Stimulated activated naive CD8-positive, alpha-beta T cell treated with anti-CD3 and anti-CD28 coated beads, Interleukin-15, Interleukin-2, amounts not matched to agents 100 U/mL and 50 U/mL, for 24 hours (primary cell): ENCODE measurements around the gene SERPINB5.

Experiments
- ATAC-seq: fragments of 150-1000 bp; cut with Tn5 transposase; one replicate; pipeline ENCODE4 v1.10.0; 2021
- DNase-seq: peaks from one replicate; pipeline ENCODE4 v3.0.0; 2021

The SERPINB5 gene

GRCh38 chr18:63527251-63527650 is 50.5 kb downstream of the SERPINB5 start:
- ATAC-seq (no peak), DNase-seq (no peak)

GRCh38 chr18:63528863-63529492 is 52.2 kb downstream of the SERPINB5 start:
- ATAC-seq, result no peak
- no peak for DNase-seq

GRCh38 chr18:63532471-63532870 is 55.7 kb downstream of the SERPINB5 start:
- ATAC-seq (no peak), DNase-seq (no peak)

DNA sequence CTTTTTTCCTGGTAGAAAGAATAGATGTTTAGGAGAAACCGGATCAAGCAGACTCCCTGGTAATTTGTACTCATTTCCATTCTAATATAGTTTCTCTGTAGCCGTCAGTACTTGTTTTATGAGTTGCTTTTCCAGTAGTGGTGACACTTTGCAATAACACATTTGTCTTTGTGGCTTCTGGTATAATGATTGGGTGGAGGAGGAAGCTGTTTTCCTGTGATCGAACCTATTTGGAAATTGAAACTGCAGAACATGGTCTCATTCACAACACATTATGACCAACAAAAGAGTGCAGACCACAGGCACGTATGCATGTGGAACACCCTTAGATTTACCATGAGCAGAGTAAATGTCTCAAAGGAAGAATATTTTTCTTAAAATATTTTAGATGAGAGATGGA is 57.9 kb downstream of the SERPINB5 start:
- ATAC-seq (no peak), DNase-seq (no peak)

- DNase-seq (no peak), ATAC-seq (no peak)
Measured at GRCh38 chr18:63539904-63540510, 63.2 kb downstream of the SERPINB5 start.

DNA sequence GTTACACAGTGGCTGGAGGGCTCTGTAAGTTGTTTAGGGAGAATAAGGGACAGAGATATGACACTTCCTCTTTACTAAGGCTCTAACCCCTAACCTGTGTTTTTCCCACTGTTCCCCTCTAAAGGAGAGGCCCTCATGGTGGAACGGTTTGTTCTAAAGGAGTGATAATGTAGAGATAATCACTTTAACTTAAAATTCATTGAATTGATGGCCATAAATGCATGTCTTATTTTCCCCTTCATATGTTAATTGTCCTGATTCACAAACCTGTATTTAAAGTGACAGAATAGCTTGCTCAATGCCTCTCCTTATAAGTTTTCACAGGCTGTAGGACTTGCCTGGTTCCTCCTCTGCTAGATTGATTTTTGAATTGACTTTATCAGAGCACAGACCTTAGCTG is 65.3 kb downstream of the SERPINB5 start, which contains the start of gene SERPINB12:
Gene SERPINB12 (plus strand): TSS at position 301 of the 400 bp plus-strand sequence. CDS start 13,791 bp downstream, outside the sequence.
- no peak for ATAC-seq

DNA sequence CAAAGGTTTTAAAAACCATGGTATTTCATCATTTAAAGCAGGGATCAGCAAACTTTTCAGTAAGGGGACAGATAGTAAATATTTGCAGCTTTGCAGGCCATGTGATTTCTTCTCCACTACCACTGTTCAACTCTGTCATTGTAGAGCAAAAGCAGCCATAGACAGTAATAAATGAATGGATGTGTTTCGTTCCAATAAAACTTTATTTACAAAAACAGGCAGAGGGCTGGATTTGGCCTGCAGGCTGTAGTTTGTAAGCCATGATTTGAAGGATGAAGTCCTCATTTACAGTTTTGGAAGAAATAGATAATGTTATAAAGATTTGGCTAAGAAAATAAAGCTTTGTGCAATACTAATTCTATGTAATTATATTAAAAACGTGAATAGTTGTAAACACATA is 67.3 kb downstream of the SERPINB5 start:
- DNase-seq, result no peak
- ATAC-seq, result no peak

More for the DNA sequence above, 65.3 kb downstream of the SERPINB5 start, which contains the start of gene SERPINB12:
- DNase-seq, result no peak

GRCh38 chr18:63545000-63545399 is 68.2 kb downstream of the SERPINB5 start:
- DNase-seq (no peak), ATAC-seq (no peak)

DNA sequence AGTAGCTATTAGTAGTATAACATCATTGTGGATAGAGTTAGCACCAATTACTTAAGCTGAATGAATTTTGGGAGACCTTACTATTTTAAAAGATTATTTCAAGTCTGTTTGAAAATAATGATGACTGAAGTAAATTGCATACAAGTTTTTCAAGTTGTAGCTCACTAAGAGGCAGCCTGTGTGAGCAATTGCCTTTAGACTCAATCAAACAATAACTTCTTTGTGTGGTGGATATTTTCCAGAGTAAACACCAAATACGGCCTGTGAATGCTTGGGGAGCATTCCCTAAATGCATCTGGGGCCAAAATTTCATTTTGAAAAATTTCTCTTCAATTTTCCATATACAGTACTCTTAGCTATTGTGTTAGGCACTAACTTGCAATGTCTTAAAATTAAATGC is 73.3 kb downstream of the SERPINB5 start:
- no peak for DNase-seq
- ATAC-seq, result no peak

DNA sequence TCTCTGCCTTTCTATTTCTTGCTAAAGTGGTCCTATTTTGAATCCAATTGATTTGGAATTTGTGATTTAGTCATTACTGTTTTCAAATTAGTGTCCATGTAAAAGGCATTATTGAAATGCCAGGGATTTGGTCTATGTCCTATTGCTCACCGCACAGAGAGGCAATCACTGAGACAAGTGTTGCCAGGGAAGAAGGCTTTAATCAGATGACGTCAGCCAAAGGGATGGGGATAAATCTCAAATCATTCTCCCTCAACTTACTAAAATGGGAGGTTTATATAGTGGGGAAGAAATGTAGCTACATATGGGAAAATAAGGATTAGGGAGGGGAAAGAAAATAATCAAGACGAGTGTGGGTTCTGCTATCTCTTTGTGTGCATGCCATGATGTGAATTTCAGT is 75.0 kb downstream of the SERPINB5 start:
- ATAC-seq (no peak), DNase-seq (no peak)

GRCh38 chr18:63552581-63552980 is 75.8 kb downstream of the SERPINB5 start:
- no peak for ATAC-seq

GRCh38 chr18:63553081-63553480 is 76.3 kb downstream of the SERPINB5 start:
- DNase-seq (no peak), ATAC-seq (no peak)

More at GRCh38 chr18:63552581-63552980, 75.8 kb downstream of the SERPINB5 start:
- no peak for DNase-seq
